ENCODE results near the gene ISL2. TPM values are rescaled to one million over a fixed set of nuclear protein-coding genes. Genes with fewer than 3 reads are reported as not detected.
"Not testable (repeated sequence)": the region's sequence is repeated elsewhere in the genome, so short reads cannot be mapped to it uniquely, and the experiment has no call there.

The ISL2 gene
- total RNA-seq, 1 donor from 2014 or later, result 4.5 TPM

- peak within 1 kb of the TSS; percentile 93 for H3K4me3 Mint-ChIP-seq
- peaks cover 35% of the 10 kb centered on the region for H3K4me1 Mint-ChIP-seq (ENCODE audit: unreplicated experiment)
- peaks cover 18% of the 10 kb centered on the region for H3K36me3 Mint-ChIP-seq
- H3K27me3 Mint-ChIP-seq, result no peaks in the 10 kb centered on the region
- H3K9me3 Mint-ChIP-seq, result peaks cover 6% of the 10 kb centered on the region
- TF ChIP-seq CTCF (conservative IDR thresholded peaks at IDR 0.05), result no peak
- peak within 1 kb of the TSS; percentile 94 for H3K27ac Mint-ChIP-seq
- peak; percentile 95 for DNase-seq (ENCODE audit: extremely low spot score, unreplicated experiment)
These were observed 25.2 kb upstream of the ISL2 start, which contains the start of gene ETFA for GRCh38 chr15:76311100-76311953. ETFA (minus strand) TSS chr15:76311469; CDS start chr15:76311388, 81 bp downstream.

GRCh38 chr15:76312540-76313174, 23.9 kb upstream of the ISL2 start:
- Mint-ChIP-seq H3K27ac (peak overlapping the region; percentile 90), H3K9me3 (peaks cover 6% of the 10 kb centered on the region), H3K4me1 (ENCODE audit: unreplicated experiment) (peaks cover 35% of the 10 kb centered on the region), H3K4me3 (peak overlapping the region; percentile 77), H3K27me3 (no peaks in the 10 kb centered on the region), H3K36me3 (peaks cover 15% of the 10 kb centered on the region)
- no peak for TF ChIP-seq CTCF (conservative IDR thresholded peaks at IDR 0.05)
- no peak for DNase-seq (ENCODE audit: extremely low spot score, unreplicated experiment)

GRCh38 chr15:76313175-76313567, 23.4 kb upstream of the ISL2 start:
- Mint-ChIP-seq H3K4me1 (ENCODE audit: unreplicated experiment) (peaks cover 32% of the 10 kb centered on the region), H3K27ac (peak overlapping the region; percentile 90), H3K4me3 (peak overlapping the region; percentile 77), H3K36me3 (peaks cover 12% of the 10 kb centered on the region)
- not testable (repeated sequence) for H3K27me3 Mint-ChIP-seq; DNase-seq (ENCODE audit: extremely low spot score, unreplicated experiment); H3K9me3 Mint-ChIP-seq

- DNase-seq (ENCODE audit: extremely low spot score, unreplicated experiment), result no peak
- no peak for TF ChIP-seq CTCF (conservative IDR thresholded peaks at IDR 0.05)
- peaks cover 27% of the 10 kb centered on the region for H3K4me1 Mint-ChIP-seq (ENCODE audit: unreplicated experiment)
- peak overlapping the region; percentile 90 for H3K27ac Mint-ChIP-seq
- H3K27me3 Mint-ChIP-seq, result no peaks in the 10 kb centered on the region
- peaks cover 6% of the 10 kb centered on the region for H3K36me3 Mint-ChIP-seq
- peaks cover 6% of the 10 kb centered on the region for H3K9me3 Mint-ChIP-seq
- H3K4me3 Mint-ChIP-seq, result peak overlapping the region; percentile 32
These were observed 22.8 kb upstream of the ISL2 start for GRCh38 chr15:76313731-76314130.

- no peak for DNase-seq (ENCODE audit: extremely low spot score, unreplicated experiment)
- no peaks in the 10 kb centered on the region for H3K36me3 Mint-ChIP-seq
- H3K4me3 Mint-ChIP-seq, result no peak overlapping the region
- H3K27me3 Mint-ChIP-seq, result peaks cover 21% of the 10 kb centered on the region
- no peak for TF ChIP-seq CTCF (conservative IDR thresholded peaks at IDR 0.05)
- no peak overlapping the region for H3K27ac Mint-ChIP-seq
- no peaks in the 10 kb centered on the region for H3K4me1 Mint-ChIP-seq (ENCODE audit: unreplicated experiment)
- no peaks in the 10 kb centered on the region for H3K9me3 Mint-ChIP-seq
These were observed 16.6 kb upstream of the ISL2 start for GRCh38 chr15:76320012-76320411.

GRCh38 chr15:76321171-76321570, 15.4 kb upstream of the ISL2 start:
- H3K9me3 Mint-ChIP-seq, result no peaks in the 10 kb centered on the region
- no peak for TF ChIP-seq CTCF (conservative IDR thresholded peaks at IDR 0.05)
- DNase-seq (ENCODE audit: extremely low spot score, unreplicated experiment), result no peak
- no peaks in the 10 kb centered on the region for H3K36me3 Mint-ChIP-seq
- no peak overlapping the region for H3K27ac Mint-ChIP-seq
- peaks cover 28% of the 10 kb centered on the region for H3K27me3 Mint-ChIP-seq
- no peak overlapping the region for H3K4me3 Mint-ChIP-seq
- no peaks in the 10 kb centered on the region for H3K4me1 Mint-ChIP-seq (ENCODE audit: unreplicated experiment)

Data from type B pancreatic cell (in vitro differentiated cells).